ENCODE data around the gene MOSPD3.

Gene MOSPD3

DNA sequence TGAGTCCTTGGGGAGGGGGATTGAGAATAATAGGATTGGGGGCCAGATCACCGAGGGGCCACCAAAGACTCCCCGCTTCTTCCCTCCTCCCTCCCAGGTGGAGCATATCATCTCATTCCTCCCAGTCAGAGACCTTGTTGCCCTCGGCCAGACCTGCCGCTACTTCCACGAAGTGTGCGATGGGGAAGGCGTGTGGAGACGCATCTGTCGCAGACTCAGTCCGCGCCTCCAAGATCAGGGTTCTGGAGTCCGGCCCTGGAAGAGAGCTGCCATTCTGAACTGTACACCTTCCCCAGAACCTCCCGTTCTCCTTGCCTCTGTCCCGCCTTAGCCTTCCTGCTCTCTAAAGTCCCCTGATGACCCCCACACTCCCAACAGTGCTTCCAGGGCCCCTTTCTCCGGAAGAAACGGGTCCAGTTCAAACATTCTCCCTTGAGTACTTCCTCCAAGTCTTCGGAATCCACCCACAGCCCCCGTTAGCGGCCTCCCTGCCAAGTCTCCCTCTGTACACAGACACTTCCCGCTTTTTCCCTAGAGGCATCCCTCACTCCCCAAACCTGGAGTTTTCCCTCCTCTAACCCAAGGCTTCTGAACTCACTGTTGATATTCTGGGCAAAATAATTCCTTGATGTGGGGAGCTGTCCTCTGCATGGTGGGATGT lies 22.1 kb upstream of the MOSPD3 start:
- DNase-seq (ENCODE audit: low read depth, low spot score): no peak

DNA sequence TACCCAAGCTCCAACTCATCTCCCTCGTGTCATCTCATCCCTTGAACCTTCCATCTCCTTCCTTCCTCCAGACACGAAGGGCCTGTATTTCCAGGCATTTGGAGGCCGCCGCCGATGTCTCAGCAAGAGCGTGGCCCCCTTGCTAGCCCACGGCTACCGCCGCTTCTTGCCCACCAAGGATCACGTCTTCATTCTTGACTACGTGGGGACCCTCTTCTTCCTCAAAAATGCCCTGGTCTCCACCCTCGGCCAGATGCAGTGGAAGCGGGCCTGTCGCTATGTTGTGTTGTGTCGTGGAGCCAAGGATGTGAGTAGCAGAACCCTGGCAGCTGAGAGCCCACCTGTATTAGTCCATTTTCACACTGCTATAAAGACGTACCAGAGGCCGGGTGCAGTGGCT lies 20.7 kb upstream of the MOSPD3 start:
- DNase-seq (ENCODE audit: low read depth, low spot score): no peak

DNA sequence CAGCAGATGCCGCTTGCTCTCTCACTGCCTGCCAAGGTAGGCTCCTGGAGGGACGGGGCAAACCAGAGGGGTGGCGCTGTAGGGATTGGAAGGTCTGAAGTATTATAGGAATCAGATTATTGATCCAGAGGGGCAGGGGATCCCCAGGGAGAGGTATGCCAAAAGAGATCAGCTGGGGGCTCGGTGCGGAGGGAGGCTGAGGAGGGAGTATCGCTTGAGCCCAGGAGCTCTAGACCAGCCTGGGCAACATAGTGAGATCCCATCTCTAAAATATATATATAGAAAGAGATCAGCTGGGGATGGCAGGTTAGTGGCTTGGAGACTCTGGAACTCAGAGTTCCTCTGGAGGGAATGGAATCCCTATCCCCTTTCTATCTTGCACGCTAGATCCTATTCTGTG lies 17.2 kb upstream of the MOSPD3 start:
- no peak for DNase-seq (ENCODE audit: low read depth, low spot score)

DNA sequence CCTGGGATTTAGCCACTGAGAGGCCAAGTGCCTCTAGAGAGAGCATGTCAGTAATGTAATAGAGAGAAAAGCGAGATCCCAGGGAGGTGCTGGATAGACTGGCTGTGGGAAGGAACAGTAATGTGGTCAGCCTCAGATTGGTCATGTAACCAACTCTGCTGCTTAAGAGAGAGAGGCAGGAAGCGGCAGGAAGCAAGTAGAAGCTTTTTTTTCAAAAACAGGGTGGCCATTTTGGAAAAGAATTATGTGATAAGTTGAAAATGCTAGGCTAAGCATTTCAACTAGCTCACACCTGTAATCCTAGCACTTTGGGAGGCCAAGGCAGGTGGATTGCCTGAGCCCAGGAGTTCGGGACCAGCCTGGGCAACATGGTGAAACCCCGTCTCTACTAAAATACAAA lies 13.9 kb upstream of the MOSPD3 start:
- DNase-seq (ENCODE audit: low read depth, low spot score): peak; percentile 44

DNA sequence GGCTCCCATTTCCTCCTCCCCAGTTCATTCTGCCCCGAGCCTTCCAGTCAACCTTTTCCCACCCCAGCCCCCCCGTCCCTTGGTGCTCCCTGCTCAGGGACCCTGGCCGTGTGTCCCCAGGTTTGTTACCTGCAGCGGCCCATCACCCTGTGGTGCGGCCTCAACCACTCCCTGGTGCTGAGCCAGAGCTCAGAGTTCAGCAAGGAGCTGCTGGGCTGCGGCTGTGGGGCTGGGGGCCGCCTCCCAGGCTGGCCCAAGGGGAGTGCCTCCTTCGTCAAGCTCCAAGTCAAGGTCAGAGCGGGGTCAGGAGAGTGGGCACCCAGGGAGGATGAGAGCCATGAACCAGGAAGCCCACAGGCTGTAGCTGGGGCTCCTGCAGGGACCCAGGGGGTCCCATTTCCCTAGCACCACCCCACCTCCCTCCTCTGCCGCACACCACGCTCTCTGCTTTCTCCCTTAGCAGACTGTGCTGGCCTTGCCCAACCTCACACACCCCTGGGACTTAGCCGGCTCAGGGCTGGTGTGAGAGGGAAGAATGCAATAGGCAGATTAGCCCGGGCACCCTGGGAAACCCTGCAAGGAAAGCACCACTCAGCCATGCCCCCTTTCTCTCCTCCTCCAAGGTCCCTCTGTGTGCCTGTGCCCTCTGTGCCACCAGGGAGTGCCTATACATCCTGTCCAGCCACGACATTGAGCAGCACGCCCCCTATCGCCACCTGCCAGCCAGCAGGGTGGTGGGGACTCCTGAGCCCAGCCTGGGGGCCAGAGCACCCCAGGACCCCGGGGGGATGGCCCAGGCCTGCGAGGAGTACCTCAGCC lies 12.2 kb upstream of the MOSPD3 start:
- DNase-seq (ENCODE audit: low read depth, low spot score): no peak

DNA sequence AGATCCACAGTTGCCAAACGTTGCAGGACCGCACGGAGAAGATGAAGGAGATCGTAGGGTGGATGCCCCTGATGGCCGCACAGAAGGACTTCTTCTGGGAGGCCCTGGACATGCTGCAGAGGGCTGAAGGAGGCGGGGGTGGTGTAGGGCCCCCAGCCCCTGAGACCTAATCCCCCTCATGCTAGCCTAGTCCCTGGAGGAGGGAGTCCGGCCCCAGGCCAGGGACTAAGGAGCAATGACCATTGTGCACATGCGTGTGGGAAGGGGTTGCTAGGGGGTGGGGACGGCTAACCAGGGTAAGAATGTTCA lies 11.7 kb upstream of the MOSPD3 start:
- no peak for DNase-seq (ENCODE audit: low read depth, low spot score)

DNA sequence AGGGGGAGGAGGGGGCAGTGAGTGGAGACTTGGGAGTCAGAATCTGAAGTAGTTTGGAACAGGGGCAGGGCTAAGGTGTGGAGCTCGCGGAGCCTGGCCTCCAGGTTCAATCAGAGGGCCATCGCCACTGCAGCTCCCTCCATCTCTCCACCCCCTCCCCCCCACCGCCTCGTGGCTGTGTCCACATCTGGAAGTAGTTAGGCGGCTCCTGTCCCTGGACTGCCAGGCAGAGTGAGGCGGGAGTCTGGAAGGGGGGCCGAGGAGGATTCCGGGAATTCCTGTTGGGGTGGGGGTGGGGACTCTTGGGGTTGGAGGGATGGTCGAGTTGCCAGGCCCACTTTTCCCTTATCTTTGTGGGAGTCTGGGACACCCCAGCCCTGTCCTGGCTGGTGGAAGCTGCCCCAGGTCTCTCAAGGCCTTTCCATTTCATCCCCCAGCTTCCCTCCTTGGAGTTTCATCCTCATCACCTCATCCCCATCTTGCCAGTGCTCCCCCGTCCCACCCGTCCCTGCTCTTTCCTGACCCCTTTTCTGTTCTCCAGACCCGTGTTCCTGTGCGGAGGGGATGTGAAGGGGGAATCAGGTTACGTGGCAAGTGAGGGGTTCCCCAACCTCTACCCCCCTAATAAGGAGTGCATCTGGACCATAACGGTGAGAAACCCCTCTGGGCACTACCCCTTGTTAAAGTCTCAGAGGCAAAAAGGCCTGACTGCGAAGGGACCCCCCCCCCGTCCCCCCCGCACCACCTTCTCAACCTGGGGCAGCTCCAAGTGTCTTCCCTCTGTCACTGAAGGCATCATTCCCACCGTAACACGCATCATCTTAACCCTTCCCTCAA lies 9.2 kb upstream of the MOSPD3 start:
- DNase-seq (ENCODE audit: low read depth, low spot score): peak; percentile 80

DNA sequence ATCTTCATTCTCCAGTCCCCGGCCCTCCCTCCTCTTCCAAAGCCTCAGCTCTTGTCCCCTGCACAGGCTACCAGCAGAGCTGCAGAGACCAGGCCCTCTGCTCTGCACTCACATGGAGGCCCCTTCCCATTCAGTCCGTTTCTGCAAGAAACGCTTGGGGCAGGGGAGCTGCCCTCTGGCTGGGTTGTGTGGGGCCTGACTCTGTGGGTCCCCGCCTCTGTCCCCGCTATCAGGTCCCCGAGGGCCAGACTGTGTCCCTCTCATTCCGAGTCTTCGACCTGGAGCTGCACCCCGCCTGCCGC lies 8.7 kb upstream of the MOSPD3 start:
- peak; percentile 50 for DNase-seq (ENCODE audit: low read depth, low spot score)

DNA sequence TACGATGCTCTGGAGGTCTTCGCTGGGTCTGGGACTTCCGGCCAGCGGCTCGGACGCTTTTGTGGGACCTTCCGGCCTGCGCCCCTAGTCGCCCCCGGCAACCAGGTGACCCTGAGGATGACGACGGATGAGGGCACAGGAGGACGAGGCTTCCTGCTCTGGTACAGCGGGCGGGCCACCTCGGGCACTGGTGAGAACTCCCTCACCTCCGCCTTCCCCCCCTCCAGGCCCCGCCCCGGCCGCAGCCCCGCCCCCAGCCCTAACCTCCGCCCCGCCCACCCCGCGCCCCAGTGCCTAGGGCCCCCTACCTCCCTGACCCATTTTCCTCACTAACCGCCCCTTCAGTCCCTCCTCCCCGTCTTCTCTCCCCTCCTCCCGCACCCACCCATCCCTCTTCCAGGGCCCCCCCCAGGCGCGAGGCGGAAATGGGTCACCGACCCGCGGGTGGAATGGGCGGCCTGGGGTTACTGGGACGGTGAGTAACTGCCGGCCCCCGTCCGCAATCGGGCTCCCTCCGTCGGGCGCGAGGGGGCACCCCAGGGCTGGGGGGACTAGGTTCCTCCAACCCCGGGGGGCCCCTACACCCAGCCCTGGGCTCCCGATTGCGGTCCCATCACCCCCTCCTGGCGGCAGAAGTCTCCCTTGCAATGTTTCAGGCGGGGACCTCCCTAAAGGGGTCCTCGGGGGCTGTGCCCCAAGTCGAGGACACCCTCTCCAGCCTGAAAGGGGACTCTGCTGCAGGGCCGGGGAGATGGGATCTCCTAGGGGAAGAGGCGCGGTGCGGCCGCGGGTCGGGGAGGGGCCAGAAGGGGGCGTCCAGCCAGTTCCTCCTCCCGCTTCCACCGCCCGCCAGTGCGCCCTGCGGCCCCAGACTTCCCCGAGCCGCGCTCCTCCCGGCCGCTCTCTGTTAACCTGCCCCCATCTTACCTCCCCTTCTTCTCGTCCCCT lies 8.0 kb upstream of the MOSPD3 start:
- DNase-seq (ENCODE audit: low read depth, low spot score): peak; percentile 87

DNA sequence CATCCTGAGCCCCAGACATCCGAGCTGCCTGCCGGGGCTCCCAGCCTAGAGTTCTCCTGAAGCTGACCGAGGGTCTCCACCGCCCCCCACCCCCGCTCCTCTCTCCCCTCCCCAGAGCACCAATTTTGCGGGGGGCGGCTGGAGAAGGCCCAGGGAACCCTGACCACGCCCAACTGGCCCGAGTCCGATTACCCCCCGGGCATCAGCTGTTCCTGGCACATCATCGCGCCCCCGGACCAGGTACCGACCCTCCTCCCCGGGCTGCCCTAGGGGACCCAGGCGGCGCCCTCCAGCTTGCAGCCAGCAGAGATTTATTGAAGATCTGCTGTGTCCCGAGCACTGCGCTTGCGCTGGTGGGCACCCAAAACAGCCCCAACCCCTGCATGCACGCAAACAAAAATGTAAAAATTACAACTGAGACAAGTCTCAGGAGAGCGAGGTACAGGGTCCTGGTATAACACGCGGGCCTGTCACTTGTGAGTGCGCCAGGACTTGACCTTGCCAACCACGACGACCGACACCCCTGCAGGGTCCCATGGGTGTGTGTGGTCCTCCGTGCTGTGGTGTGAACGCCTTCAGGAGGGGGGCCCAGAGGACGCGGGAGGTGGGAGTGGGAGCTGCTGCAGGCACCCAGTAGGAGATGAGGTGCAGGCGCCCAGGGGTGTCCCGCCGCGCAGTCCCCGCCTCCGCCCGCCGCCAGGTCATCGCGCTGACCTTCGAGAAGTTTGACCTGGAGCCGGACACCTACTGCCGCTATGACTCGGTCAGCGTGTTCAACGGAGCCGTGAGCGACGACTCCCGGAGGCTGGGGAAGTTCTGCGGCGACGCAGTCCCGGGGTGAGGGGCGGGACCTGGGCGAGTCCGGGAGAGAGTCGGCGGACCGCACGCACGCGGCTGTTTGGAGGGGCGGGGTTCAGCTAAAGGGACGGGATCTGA lies 7.1 kb upstream of the MOSPD3 start:
- peak; percentile 56 for DNase-seq (ENCODE audit: low read depth, low spot score)

DNA sequence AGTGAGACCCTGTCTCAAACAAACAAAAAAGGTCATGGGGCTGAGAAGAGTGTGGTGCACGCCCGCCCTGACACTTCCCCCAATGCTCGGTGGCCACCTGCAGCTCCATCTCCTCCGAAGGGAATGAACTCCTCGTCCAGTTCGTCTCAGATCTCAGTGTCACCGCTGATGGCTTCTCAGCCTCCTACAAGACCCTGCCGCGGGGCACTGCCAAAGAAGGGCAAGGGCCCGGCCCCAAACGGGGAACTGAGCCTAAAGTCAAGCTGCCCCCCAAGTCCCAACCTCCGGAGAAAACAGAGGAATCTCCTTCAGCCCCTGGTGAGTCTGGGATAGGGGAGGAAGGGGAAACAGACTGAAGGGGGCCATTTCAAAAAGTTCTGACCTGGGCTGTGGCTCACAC lies 6.0 kb upstream of the MOSPD3 start:
- no peak for DNase-seq (ENCODE audit: low read depth, low spot score)

DNA sequence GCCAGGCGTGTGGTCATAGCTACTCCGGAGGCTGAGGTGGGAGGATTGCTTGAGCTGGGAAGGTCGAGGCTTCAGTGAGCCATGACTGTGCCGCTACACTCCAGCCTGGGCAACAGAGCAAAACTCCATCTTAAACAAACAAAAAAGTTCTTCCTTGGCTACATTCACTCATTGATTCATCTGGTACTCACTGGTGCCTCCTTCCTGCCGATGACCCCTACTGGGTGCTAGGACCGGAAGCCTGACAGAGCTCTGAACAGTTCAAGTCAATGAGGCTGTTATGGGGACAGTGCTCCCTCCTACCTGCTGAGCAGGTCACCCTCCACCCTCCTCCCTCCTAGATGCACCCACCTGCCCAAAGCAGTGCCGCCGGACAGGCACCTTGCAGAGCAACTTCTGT lies 5.2 kb upstream of the MOSPD3 start:
- no peak for DNase-seq (ENCODE audit: low read depth, low spot score)

DNA sequence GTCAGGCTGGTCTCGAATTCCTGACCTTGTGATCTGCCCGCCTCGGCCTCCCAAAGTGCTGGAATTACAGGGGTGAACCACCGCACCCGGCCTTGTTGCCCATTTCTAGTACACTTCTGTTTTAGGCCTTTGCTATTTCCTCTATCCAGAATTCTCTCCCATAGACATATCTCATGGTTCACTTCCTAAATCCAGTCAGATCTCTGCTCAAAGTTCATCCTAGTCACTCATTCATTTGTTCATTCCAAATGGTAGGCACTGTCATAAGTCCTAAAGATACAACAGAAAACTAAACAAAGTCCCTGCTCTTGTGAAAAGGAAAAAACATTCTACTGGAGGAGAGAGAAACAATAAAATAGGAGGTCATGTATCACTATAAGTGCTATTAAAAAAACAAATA lies 2.4 kb upstream of the MOSPD3 start:
- DNase-seq (ENCODE audit: low read depth, low spot score): no peak

DNA sequence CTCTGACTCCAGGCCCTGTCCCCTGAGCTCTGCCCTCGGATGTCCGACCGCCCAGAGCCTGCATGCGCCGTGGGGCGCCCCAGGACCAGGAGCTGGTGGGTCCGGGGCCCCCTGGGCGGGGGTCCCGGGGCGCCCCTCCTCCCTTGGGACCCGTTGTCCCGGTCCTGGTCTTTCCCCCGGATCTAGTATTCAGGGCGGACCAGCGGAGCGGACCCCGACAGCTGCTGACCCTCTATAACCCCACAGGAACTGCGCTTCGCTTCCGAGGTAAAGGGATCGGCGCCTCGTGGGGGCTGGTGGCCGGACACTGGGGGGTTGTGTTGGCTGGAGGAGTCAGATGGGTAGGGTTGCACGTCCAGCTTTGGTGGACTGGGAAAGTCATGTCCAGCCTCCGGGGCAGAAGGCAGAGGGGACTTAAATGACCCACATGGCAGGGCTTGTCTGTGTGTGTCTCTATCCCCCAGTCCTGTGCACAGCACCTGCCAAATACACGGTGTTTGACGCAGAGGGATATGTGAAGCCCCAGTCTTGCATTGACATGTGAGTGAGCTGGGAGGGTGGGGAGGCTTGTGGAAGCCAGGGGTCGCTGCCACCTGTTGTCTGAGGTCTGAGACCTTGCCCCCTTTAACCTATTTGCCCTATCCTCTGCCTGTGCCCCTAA lies 520 bp downstream of the MOSPD3 start:
- peak; percentile 26 for DNase-seq (ENCODE audit: low read depth, low spot score)

DNA sequence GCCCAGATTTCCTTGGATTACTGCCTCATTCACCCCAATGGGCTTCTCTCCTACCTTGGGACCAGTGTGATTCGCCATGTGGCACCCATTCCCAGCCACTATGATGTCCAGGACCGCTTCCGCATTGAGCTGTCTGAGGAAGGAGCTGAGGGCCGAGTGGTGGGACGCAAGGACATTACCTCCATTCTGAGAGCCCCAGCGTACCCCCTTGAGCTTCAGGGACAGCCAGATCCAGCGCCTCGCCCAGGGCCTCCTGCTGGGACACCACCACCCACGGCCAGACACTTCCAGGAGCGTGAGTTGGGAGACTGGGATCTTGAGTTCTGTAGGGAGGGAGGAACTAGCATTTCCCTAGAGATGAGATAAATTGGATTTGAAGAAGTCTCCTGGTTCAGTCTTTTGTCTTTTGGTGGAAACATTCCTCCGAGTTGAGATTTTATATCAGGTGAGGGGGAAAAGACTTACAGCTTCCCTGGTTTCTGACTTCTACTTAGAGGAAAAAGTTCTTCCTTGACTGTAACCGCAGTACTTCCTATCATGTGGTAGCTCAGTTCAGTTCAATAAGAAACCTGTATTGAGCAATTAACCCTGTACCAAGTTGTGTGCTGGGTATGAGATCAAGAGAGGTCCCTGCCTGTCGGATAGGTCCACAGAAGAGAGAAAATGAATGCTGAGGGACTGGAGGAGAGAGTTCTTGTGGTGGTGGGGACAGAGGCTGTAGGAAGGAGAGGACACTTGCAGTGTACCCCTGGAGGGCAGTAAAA lies 1.3 kb downstream of the MOSPD3 start:
- no peak for DNase-seq (ENCODE audit: low read depth, low spot score)

DNA sequence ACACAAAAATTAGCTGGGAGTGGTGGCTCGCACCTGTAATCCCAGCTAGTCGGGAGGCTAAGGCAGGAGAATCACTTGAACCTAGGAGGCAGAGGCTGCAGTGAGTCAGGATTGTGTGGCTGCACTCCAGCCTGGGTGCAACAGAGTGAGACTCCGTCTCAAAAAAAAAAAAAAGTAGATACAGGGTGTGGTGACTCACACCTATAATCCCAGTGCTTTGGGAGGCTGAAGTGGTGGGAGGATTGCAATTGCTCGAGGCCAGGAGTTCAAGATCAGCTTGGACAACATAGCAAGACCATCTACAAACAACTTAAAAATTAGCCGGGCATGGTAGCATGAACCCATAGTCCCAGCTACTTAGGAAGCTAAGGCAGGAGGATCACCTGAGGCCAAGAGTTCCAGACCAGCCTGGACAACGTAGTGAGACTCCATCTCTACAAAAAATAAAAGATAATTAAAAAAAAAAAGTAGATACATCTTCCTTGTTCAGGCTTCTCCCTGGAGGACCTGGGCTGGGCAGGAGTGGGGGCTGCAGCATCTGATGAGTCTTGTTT lies 2.0 kb downstream of the MOSPD3 start:
- DNase-seq (ENCODE audit: low read depth, low spot score): no peak

DNA sequence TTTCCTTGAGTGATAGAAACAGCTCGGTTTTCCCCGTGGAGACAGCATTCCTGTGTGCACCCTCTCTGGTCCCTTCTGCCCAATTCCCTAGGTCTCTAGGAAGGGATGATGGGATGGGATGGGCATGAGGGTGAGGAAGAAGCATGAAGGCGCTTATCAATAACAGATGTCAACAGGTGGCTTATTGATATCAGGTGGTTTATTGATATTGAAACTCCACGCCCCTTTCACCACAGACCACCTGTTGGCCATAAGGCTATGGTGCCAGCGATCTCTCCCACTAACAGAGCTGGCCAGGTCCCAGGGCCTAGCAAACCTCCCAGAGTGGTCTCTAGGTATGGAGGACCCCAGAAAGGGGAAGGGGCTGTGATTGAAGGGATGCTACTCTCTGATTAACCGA lies 7.9 kb downstream of the MOSPD3 start:
- no peak for DNase-seq (ENCODE audit: low read depth, low spot score)

DNA sequence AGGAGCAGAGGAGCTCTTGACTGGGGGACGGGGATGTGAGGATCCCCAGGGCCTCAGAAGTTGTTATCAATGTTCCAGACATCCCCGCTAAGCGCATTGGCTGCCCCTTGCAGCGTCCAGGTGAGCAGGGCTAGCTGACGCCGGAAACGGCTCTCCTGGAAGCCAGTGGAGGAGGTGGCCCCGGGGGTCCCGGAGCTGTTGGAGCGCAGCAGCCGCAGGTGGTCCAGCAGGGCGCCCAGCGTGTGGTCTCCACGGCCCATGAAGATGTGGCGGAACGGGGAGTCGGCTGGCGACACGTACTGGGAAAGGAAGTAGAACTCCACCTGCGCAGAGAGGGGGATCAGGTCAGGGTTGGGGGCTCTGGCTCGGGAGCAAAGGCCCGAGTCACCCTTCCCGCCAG lies 8.5 kb downstream of the MOSPD3 start:
- no peak for DNase-seq (ENCODE audit: low read depth, low spot score)

DNA sequence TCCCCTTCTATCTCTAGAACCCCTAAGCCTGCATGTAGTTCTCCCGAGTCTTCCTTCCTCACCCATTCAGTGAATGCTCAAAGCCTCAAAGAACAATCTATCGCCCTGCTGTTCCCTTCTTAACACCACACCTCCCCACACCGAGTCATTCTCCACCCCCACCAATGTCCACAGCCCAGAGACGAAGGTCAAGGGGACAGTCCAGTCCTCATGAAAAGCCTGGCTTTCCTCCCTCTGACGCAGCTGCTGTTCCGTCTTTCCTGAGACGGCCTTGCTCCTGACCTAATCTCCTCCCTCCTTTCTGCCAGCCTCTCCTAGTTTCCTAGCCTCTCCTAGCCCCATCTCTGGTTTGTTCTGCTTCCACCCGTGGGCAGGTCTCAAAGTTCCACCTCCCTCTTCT lies 9.2 kb downstream of the MOSPD3 start:
- no peak for DNase-seq (ENCODE audit: low read depth, low spot score)
